ENCODE measurements around the gene SCGB1C1.

DNA sequence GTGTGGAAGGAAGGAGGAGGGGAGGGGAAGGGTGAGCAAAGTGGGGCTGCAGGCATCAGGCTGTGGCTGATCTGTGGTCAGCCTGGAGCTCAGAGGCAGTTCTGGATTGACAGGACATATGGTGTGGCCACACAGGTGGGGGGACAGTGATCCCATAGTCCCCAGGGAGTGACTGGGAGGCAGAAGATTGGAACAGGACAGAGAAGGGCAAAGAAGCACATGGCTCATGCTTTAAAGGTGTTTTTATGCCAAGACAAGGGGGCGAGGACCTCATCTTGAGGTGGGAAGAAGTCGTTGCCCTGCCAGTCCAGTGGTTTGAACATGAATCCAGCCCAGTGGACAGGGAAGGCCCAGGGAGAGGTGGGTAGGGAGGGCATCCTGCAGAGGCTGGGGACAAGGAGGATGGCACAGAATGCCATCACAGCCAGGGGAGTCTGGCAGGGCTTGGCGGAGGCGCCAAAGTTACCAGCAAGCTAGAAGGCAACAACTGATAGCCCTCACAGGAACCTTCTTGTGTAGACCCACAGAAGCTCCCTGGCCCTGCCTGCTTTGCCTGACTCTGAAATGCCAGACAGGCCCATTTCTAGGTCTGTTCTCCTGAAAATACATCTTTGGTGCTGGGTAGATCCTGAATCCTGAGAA lies 11.2 kb downstream of the SCGB1C1 start:
- TF ChIP-seq RAD21 (IDR thresholded peaks at IDR 0.05): no peak
- TF ChIP-seq, protein P1, sequence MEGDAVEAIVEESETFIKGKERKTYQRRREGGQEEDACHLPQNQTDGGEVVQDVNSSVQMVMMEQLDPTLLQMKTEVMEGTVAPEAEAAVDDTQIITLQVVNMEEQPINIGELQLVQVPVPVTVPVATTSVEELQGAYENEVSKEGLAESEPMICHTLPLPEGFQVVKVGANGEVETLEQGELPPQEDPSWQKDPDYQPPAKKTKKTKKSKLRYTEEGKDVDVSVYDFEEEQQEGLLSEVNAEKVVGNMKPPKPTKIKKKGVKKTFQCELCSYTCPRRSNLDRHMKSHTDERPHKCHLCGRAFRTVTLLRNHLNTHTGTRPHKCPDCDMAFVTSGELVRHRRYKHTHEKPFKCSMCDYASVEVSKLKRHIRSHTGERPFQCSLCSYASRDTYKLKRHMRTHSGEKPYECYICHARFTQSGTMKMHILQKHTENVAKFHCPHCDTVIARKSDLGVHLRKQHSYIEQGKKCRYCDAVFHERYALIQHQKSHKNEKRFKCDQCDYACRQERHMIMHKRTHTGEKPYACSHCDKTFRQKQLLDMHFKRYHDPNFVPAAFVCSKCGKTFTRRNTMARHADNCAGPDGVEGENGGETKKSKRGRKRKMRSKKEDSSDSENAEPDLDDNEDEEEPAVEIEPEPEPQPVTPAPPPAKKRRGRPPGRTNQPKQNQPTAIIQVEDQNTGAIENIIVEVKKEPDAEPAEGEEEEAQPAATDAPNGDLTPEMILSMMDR (IDR thresholded peaks at IDR 0.05; ENCODE audit: low read depth, low read length, missing input control): no peak
- no peak for TF ChIP-seq RXRA (IDR thresholded peaks at IDR 0.05)
- TF ChIP-seq, protein P2, sequence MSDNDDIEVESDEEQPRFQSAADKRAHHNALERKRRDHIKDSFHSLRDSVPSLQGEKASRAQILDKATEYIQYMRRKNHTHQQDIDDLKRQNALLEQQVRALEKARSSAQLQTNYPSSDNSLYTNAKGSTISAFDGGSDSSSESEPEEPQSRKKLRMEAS (IDR thresholded peaks at IDR 0.05): no peak
- no peak for TF ChIP-seq JUND (IDR thresholded peaks at IDR 0.05)
- TF ChIP-seq HNF4A (conservative IDR thresholded peaks at IDR 0.05): no peak
- TF ChIP-seq, protein P3, sequence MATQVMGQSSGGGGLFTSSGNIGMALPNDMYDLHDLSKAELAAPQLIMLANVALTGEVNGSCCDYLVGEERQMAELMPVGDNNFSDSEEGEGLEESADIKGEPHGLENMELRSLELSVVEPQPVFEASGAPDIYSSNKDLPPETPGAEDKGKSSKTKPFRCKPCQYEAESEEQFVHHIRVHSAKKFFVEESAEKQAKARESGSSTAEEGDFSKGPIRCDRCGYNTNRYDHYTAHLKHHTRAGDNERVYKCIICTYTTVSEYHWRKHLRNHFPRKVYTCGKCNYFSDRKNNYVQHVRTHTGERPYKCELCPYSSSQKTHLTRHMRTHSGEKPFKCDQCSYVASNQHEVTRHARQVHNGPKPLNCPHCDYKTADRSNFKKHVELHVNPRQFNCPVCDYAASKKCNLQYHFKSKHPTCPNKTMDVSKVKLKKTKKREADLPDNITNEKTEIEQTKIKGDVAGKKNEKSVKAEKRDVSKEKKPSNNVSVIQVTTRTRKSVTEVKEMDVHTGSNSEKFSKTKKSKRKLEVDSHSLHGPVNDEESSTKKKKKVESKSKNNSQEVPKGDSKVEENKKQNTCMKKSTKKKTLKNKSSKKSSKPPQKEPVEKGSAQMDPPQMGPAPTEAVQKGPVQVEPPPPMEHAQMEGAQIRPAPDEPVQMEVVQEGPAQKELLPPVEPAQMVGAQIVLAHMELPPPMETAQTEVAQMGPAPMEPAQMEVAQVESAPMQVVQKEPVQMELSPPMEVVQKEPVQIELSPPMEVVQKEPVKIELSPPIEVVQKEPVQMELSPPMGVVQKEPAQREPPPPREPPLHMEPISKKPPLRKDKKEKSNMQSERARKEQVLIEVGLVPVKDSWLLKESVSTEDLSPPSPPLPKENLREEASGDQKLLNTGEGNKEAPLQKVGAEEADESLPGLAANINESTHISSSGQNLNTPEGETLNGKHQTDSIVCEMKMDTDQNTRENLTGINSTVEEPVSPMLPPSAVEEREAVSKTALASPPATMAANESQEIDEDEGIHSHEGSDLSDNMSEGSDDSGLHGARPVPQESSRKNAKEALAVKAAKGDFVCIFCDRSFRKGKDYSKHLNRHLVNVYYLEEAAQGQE (IDR thresholded peaks at IDR 0.05): no peak
- TF ChIP-seq NR2F2 (IDR thresholded peaks at IDR 0.05): no peak
- TF ChIP-seq, protein P4, sequence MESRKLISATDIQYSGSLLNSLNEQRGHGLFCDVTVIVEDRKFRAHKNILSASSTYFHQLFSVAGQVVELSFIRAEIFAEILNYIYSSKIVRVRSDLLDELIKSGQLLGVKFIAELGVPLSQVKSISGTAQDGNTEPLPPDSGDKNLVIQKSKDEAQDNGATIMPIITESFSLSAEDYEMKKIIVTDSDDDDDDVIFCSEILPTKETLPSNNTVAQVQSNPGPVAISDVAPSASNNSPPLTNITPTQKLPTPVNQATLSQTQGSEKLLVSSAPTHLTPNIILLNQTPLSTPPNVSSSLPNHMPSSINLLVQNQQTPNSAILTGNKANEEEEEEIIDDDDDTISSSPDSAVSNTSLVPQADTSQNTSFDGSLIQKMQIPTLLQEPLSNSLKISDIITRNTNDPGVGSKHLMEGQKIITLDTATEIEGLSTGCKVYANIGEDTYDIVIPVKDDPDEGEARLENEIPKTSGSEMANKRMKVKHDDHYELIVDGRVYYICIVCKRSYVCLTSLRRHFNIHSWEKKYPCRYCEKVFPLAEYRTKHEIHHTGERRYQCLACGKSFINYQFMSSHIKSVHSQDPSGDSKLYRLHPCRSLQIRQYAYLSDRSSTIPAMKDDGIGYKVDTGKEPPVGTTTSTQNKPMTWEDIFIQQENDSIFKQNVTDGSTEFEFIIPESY (IDR thresholded peaks at IDR 0.05): no peak
- no peak for TF ChIP-seq FOXA1 (IDR thresholded peaks at IDR 0.05)
- TF ChIP-seq TAF1 (conservative IDR thresholded peaks at IDR 0.05): no peak
